WTC11 (cell line): ENCODE results near the gene DNAL4. TPM values are rescaled to one million over a fixed set of nuclear protein-coding genes. Genes with fewer than 3 reads are reported as not detected.

Source experiments
- ATAC-seq: fragments of 200-7000 bp; cut with Tn5 transposase; 2 replicates; pipeline ENCODE4 v1.10.0; 2021; ENCODE audit warnings: mild to moderate bottlenecking, moderate library complexity
- CTCF ChIA-PET: fragments of 300-600 bp; sonication (Branson Sonifier 250); formaldehyde crosslinking; loops from one replicate; lab custom pipeline; 2021; ENCODE audit warnings: antibody characterized with exemption; lab: Charles Lee
- POLR2A ChIA-PET: fragments of 350-600 bp; sonication (Branson Sonifier 250); formaldehyde crosslinking; loops from one replicate; lab custom pipeline; 2021; ENCODE audit warnings: antibody characterized with exemption; lab: Charles Lee
- DNase-seq: peaks from one replicate; pipeline ENCODE4 v3.0.0; 2021; ENCODE audit warnings: low spot score
- H3K27ac Mint-ChIP-seq: 2 replicates; pipeline ENCODE4 v1.8.0; 2021; ENCODE audit warnings: mixed read lengths
- H3K27me3 Mint-ChIP-seq: 2 replicates; pipeline ENCODE4 v1.8.0; 2021; ENCODE audit warnings: low read depth, mild to moderate bottlenecking, moderate library complexity, mixed read lengths
- H3K36me3 Mint-ChIP-seq: 2 replicates; pipeline ENCODE4 v1.8.0; 2021; ENCODE audit warnings: mixed read lengths
- H3K4me1 Mint-ChIP-seq: 2 replicates; pipeline ENCODE4 v1.8.0; 2022; ENCODE audit warnings: mixed read lengths
- H3K4me3 Mint-ChIP-seq: 2 replicates; pipeline ENCODE4 v1.8.0; 2021; ENCODE audit warnings: mild to moderate bottlenecking, moderate library complexity, mixed read lengths
- H3K9me3 Mint-ChIP-seq: 2 replicates; pipeline ENCODE4 v1.8.0; 2021; ENCODE audit warnings: mixed read lengths
- CREB1 ChIP-seq: sonication (generic); formaldehyde crosslinking; IDR thresholded peaks from 2 replicates; pipeline ENCODE4 v1.8.0; 2023; ENCODE audit warnings: mild to moderate bottlenecking, missing genetic modification reagents
- FOXJ3 ChIP-seq: sonication (generic); formaldehyde crosslinking; IDR thresholded peaks from 2 replicates; pipeline ENCODE4 v1.9.0; 2021; ENCODE audit warnings: missing genetic modification reagents, mild to moderate bottlenecking, borderline replicate concordance
- GRHL2 ChIP-seq: fragments of 250-450 bp; sonication (Bioruptor Pico); IDR thresholded peaks from 2 replicates; pipeline ENCODE4 v1.8.0; 2022; ENCODE audit warnings: mild to moderate bottlenecking, moderate library complexity; ENCODE audit not compliant: insufficient replicate concordance, severe bottlenecking
- HMGA2 ChIP-seq: fragments of 250-450 bp; sonication (Bioruptor Pico); IDR thresholded peaks from 2 replicates; pipeline ENCODE4 v1.4.0; 2021; ENCODE audit warnings: mild to moderate bottlenecking, moderate library complexity
- JAZF1 ChIP-seq: fragments of 250-450 bp; sonication (Bioruptor Pico); IDR thresholded peaks from 2 replicates; pipeline ENCODE4 v1.9.0; 2021; ENCODE audit warnings: moderate library complexity, mild to moderate bottlenecking, inconsistent platforms
- KAT7 ChIP-seq: sonication (generic); formaldehyde crosslinking; IDR thresholded peaks from 2 replicates; pipeline ENCODE4 v1.8.1; 2023; ENCODE audit warnings: missing genetic modification reagents, mild to moderate bottlenecking, borderline replicate concordance
- MXD4 ChIP-seq: fragments of 250-450 bp; sonication (Bioruptor Pico); IDR thresholded peaks from 2 replicates; pipeline ENCODE4 v1.8.0; 2021; ENCODE audit warnings: mild to moderate bottlenecking, moderate library complexity, borderline replicate concordance
- NR3C1 ChIP-seq: sonication (generic); formaldehyde crosslinking; conservative IDR thresholded peaks from 2 replicates; pipeline ENCODE4 v1.8.1; 2023; ENCODE audit warnings: low read depth, mild to moderate bottlenecking, missing genetic modification reagents
- RORB ChIP-seq: fragments of 250-450 bp; sonication (Bioruptor Pico); IDR thresholded peaks from 2 replicates; pipeline ENCODE4 v1.9.0; 2021; ENCODE audit warnings: mild to moderate bottlenecking
- SMAD3 ChIP-seq: sonication (generic); formaldehyde crosslinking; IDR thresholded peaks from 2 replicates; pipeline ENCODE4 v1.8.0; 2022; ENCODE audit warnings: missing genetic modification reagents, mild to moderate bottlenecking, borderline replicate concordance
- SMAD4 ChIP-seq: sonication (generic); formaldehyde crosslinking; IDR thresholded peaks from 2 replicates; pipeline ENCODE4 v1.8.0; 2022; ENCODE audit warnings: mild to moderate bottlenecking, missing genetic modification reagents
- TP53 ChIP-seq: sonication (generic); formaldehyde crosslinking; IDR thresholded peaks from 2 replicates; pipeline ENCODE4 v1.8.1; 2023; ENCODE audit warnings: mild to moderate bottlenecking, missing genetic modification reagents
- ZBTB21 ChIP-seq: sonication (generic); formaldehyde crosslinking; IDR thresholded peaks from 2 replicates; pipeline ENCODE4 v1.8.1; 2023; ENCODE audit warnings: mild to moderate bottlenecking, missing genetic modification reagents, borderline replicate concordance
- ZNF121 ChIP-seq: sonication (generic); formaldehyde crosslinking; IDR thresholded peaks from 2 replicates; pipeline ENCODE4 v1.8.0; 2023; ENCODE audit warnings: missing genetic modification reagents
- ZNF138 ChIP-seq: sonication (generic); formaldehyde crosslinking; conservative IDR thresholded peaks from 2 replicates; pipeline ENCODE4 v1.8.1; 2022; ENCODE audit warnings: mild to moderate bottlenecking, moderate library complexity, missing genetic modification reagents
- ZNF219 ChIP-seq: sonication (generic); formaldehyde crosslinking; IDR thresholded peaks from 2 replicates; pipeline ENCODE4 v1.8.0; 2023; ENCODE audit warnings: missing genetic modification reagents, mild to moderate bottlenecking, borderline replicate concordance
- ZNF232 ChIP-seq: sonication (generic); formaldehyde crosslinking; IDR thresholded peaks from 2 replicates; pipeline ENCODE4 v1.8.0; 2022; ENCODE audit warnings: mild to moderate bottlenecking, missing genetic modification reagents
- ZNF317 ChIP-seq: sonication (generic); formaldehyde crosslinking; IDR thresholded peaks from 2 replicates; pipeline ENCODE4 v1.8.1; 2023; ENCODE audit warnings: low read depth, mild to moderate bottlenecking, moderate library complexity, missing genetic modification reagents, borderline replicate concordance
- total RNA-seq: library from RNA; stranded (reverse); gene quantifications from 3 replicates; pipeline ENCODE4 v1.2.3, GENCODE V29; 2021
- TF ChIP-seq, protein P1 (sequence below): sonication (generic); formaldehyde crosslinking; IDR thresholded peaks from 2 replicates; pipeline ENCODE4 v1.8.1; 2023; ENCODE audit warnings: mild to moderate bottlenecking, moderate library complexity, missing genetic modification reagents
- TF ChIP-seq, protein P2 (sequence below): fragments of 250-450 bp; sonication (Bioruptor Pico); IDR thresholded peaks from 2 replicates; pipeline ENCODE4 v1.9.0; 2021; ENCODE audit warnings: mild to moderate bottlenecking
- TF ChIP-seq, protein P3 (sequence below): sonication (generic); formaldehyde crosslinking; IDR thresholded peaks from 2 replicates; pipeline ENCODE4 v1.8.0; 2023; ENCODE audit warnings: missing genetic modification reagents, mild to moderate bottlenecking, borderline replicate concordance
- TF ChIP-seq, protein P4 (sequence below): sonication (generic); formaldehyde crosslinking; IDR thresholded peaks from 2 replicates; pipeline ENCODE4 v1.8.1; 2023; ENCODE audit warnings: mild to moderate bottlenecking, missing genetic modification reagents, moderate library complexity
- TF ChIP-seq, protein P5 (sequence below): sonication (generic); formaldehyde crosslinking; IDR thresholded peaks from 2 replicates; pipeline ENCODE4 v1.8.1; 2023; ENCODE audit warnings: mild to moderate bottlenecking, missing genetic modification reagents

Gene DNAL4
- total RNA-seq, 1 experiment from 2014 or later, result 11.8 TPM

DNA sequence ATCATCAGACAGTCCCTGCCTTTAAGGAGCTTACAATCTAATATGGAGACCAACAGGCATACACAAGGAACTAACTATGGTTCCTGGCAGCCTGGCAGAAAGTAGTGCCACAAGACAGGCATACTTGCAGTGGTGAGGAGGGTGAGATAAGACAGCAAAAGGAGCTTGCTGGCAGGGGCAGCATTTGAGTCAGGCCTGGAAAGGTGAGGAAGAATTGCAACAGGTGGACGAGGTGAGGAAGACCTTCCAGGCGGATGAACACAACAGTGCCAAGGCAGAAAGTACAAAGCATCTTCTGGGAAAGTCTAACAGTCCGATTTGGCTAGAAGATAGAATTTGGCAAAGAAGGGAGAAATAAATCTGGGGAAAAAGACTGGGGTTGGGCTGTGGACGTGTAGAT, 4.3 kb downstream of the DNAL4 start:
- no peak for DNase-seq
- CTCF ChIA-PET, result interaction anchor here (0.9 kb wide), 1 partner anchor 21 kb away, joined by 3 read pairs; no protein-coding TSS in a partner anchor
- POLR2A ChIA-PET, result no interaction called here
- TF ChIP-seq MXD4, result no peak
- Mint-ChIP-seq H3K27ac (no peak overlapping the region), H3K27me3 (no peaks in the 10 kb centered on the region), H3K4me1 (peaks cover 10% of the 10 kb centered on the region), H3K9me3 (no peaks in the 10 kb centered on the region), H3K36me3 (no peaks in the 10 kb centered on the region), H3K4me3 (no peak overlapping the region)
- no peak for ATAC-seq

DNA sequence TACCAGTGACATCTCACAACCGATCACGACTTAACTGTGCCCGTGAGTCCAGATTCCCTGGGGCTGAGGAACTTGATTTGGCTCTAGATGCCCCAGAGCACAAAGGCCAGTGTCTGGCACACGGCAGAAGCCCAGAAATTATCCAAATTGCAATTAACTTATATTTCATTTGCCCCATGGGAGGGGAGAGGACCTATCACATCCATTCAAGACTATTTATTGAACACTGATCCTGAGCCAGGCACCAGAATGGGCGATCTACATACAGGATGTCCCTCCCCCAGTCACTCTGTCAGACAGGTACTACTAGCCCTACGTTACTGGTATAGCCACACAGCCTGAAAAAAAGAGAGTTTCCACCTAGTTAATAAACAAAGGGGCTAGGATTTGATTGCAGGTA, 5.1 kb downstream of the DNAL4 start:
- ATAC-seq, result no peak
- Mint-ChIP-seq H3K4me1 (peaks cover 6% of the 10 kb centered on the region), H3K36me3 (no peaks in the 10 kb centered on the region), H3K27ac (no peak overlapping the region), H3K4me3 (no peak overlapping the region), H3K9me3 (no peaks in the 10 kb centered on the region), H3K27me3 (no peaks in the 10 kb centered on the region)
- TF ChIP-seq ZBTB21, result no peak
- no peak for TF ChIP-seq ZNF219 (CRISPR knock-in tag)
- TF ChIP-seq, protein P1, sequence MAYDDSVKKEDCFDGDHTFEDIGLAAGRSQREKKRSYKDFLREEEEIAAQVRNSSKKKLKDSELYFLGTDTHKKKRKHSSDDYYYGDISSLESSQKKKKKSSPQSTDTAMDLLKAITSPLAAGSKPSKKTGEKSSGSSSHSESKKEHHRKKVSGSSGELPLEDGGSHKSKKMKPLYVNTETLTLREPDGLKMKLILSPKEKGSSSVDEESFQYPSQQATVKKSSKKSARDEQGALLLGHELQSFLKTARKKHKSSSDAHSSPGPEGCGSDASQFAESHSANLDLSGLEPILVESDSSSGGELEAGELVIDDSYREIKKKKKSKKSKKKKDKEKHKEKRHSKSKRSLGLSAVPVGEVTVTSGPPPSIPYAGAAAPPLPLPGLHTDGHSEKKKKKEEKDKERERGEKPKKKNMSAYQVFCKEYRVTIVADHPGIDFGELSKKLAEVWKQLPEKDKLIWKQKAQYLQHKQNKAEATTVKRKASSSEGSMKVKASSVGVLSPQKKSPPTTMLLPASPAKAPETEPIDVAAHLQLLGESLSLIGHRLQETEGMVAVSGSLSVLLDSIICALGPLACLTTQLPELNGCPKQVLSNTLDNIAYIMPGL (CRISPR knock-in tag), result no peak
- no peak for TF ChIP-seq NR3C1 (CRISPR knock-in tag)
- TF ChIP-seq GRHL2 (CRISPR knock-in tag), result no peak
- no peak for TF ChIP-seq ZNF138 (CRISPR knock-in tag)
- TF ChIP-seq JAZF1 (CRISPR knock-in tag), result no peak
- no peak for TF ChIP-seq CREB1 (CRISPR knock-in tag)
- no peak for TF ChIP-seq TP53 (CRISPR knock-in tag)
- no peak for TF ChIP-seq SMAD4 (CRISPR knock-in tag)
- no peak for TF ChIP-seq KAT7 (CRISPR knock-in tag)
- CTCF ChIA-PET, result interaction anchor here (0.9 kb wide), 1 partner anchor 20 kb away, joined by 3 read pairs; no protein-coding TSS in a partner anchor
- POLR2A ChIA-PET, result no interaction called here
- DNase-seq, result no peak

DNA sequence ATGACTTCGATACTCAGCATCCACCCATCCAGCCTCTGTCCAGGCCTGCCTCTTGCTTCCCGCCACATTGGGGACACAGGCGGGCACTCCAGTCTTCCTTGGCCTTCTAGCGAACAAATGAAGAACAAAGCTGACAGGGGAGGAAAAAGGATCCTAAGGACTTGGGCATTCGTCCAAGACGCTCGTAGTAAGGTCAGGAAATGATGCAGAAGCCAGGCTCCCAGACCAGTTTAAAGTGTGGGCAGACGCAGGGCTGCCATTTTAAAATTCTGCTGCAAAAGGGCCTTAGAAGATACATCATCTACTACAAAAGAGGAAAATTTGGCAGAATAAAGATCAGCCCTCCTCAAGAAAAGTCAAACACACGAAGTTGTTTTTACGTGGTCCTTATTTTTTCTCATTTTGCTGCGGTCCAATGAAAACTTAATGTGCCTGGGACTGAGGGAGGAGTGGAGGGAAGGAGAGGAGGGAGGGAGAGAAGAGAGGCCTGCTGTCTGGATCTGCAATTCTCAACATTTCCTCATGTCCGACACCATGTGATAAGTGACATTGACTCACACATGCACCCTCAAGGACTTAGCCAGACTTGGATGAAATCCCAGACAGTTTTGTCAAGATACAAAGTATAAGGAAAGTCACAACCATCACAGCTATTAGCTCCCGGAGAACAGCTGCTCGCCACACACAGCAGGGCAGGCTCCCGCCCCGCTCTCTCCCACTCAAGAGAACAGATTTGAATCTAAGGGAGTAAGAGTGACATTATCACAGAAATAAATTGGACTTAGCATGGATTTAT, 5.7 kb downstream of the DNAL4 start:
- no peak for TF ChIP-seq RORB (CRISPR knock-in tag)
- TF ChIP-seq, protein P2, sequence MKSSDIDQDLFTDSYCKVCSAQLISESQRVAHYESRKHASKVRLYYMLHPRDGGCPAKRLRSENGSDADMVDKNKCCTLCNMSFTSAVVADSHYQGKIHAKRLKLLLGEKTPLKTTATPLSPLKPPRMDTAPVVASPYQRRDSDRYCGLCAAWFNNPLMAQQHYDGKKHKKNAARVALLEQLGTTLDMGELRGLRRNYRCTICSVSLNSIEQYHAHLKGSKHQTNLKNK (CRISPR knock-in tag), result no peak
- TF ChIP-seq KAT7 (CRISPR knock-in tag), result no peak
- no peak for TF ChIP-seq HMGA2 (CRISPR knock-in tag)
- TF ChIP-seq FOXJ3 (CRISPR knock-in tag), result no peak
- no peak for TF ChIP-seq ZNF232 (CRISPR knock-in tag)
- TF ChIP-seq SMAD3 (CRISPR knock-in tag), result no peak
- no peak for TF ChIP-seq ZNF317 (CRISPR knock-in tag)
- TF ChIP-seq, protein P3, sequence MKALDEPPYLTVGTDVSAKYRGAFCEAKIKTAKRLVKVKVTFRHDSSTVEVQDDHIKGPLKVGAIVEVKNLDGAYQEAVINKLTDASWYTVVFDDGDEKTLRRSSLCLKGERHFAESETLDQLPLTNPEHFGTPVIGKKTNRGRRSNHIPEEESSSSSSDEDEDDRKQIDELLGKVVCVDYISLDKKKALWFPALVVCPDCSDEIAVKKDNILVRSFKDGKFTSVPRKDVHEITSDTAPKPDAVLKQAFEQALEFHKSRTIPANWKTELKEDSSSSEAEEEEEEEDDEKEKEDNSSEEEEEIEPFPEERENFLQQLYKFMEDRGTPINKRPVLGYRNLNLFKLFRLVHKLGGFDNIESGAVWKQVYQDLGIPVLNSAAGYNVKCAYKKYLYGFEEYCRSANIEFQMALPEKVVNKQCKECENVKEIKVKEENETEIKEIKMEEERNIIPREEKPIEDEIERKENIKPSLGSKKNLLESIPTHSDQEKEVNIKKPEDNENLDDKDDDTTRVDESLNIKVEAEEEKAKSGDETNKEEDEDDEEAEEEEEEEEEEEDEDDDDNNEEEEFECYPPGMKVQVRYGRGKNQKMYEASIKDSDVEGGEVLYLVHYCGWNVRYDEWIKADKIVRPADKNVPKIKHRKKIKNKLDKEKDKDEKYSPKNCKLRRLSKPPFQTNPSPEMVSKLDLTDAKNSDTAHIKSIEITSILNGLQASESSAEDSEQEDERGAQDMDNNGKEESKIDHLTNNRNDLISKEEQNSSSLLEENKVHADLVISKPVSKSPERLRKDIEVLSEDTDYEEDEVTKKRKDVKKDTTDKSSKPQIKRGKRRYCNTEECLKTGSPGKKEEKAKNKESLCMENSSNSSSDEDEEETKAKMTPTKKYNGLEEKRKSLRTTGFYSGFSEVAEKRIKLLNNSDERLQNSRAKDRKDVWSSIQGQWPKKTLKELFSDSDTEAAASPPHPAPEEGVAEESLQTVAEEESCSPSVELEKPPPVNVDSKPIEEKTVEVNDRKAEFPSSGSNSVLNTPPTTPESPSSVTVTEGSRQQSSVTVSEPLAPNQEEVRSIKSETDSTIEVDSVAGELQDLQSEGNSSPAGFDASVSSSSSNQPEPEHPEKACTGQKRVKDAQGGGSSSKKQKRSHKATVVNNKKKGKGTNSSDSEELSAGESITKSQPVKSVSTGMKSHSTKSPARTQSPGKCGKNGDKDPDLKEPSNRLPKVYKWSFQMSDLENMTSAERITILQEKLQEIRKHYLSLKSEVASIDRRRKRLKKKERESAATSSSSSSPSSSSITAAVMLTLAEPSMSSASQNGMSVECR (CRISPR knock-in tag), result no peak
- TF ChIP-seq, protein P4, sequence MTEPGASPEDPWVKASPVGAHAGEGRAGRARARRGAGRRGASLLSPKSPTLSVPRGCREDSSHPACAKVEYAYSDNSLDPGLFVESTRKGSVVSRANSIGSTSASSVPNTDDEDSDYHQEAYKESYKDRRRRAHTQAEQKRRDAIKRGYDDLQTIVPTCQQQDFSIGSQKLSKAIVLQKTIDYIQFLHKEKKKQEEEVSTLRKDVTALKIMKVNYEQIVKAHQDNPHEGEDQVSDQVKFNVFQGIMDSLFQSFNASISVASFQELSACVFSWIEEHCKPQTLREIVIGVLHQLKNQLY (CRISPR knock-in tag), result no peak
- TF ChIP-seq, protein P5, sequence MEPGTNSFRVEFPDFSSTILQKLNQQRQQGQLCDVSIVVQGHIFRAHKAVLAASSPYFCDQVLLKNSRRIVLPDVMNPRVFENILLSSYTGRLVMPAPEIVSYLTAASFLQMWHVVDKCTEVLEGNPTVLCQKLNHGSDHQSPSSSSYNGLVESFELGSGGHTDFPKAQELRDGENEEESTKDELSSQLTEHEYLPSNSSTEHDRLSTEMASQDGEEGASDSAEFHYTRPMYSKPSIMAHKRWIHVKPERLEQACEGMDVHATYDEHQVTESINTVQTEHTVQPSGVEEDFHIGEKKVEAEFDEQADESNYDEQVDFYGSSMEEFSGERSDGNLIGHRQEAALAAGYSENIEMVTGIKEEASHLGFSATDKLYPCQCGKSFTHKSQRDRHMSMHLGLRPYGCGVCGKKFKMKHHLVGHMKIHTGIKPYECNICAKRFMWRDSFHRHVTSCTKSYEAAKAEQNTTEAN (CRISPR knock-in tag), result no peak
- no peak for TF ChIP-seq ZNF121 (CRISPR knock-in tag)
- CTCF ChIA-PET, result interaction anchor here (1.4 kb wide), 1 partner anchor 22 kb away, joined by 4 read pairs; no protein-coding TSS in a partner anchor
- no peak for ATAC-seq

More for the DNA sequence above, 5.7 kb downstream of the DNAL4 start:
- POLR2A ChIA-PET, result no interaction called here
- H3K27me3 Mint-ChIP-seq, result no peaks in the 10 kb centered on the region
- no peaks in the 10 kb centered on the region for H3K36me3 Mint-ChIP-seq
- no peak for DNase-seq
- H3K9me3 Mint-ChIP-seq, result no peaks in the 10 kb centered on the region
- H3K4me3 Mint-ChIP-seq, result no peak overlapping the region
- no peak overlapping the region for H3K27ac Mint-ChIP-seq
- peaks cover 4% of the 10 kb centered on the region for H3K4me1 Mint-ChIP-seq
